T follicular helper cell (primary cell): ENCODE measurements around the gene ZNF106.

Source experiments
- DNase-seq: peaks from one replicate; pipeline ENCODE4 v3.0.0-alpha.2; 2020; ENCODE audit warnings: low read depth

ZNF106 gene

GRCh38 chr15:42405863-42406482, 85.0 kb downstream of the ZNF106 start:
- DNase-seq = no peak

GRCh38 chr15:42404461-42405235, 86.3 kb downstream of the ZNF106 start:
- no peak for DNase-seq

GRCh38 chr15:42403389-42403788, 87.6 kb downstream of the ZNF106 start:
- no peak for DNase-seq

- DNase-seq = no peak
These were observed 88.3 kb downstream of the ZNF106 start for GRCh38 chr15:42402455-42403205.

- DNase-seq = no peak
These were observed 89.1 kb downstream of the ZNF106 start for GRCh38 chr15:42401544-42402454.

GRCh38 chr15:42395838-42396237, 95.1 kb downstream of the ZNF106 start:
- DNase-seq = no peak

GRCh38 chr15:42394106-42394505, 96.8 kb downstream of the ZNF106 start:
- no peak for DNase-seq

- DNase-seq = no peak
These were observed 98.5 kb downstream of the ZNF106 start for GRCh38 chr15:42392309-42393024.

- DNase-seq = no peak
These were observed 103.3 kb downstream of the ZNF106 start for GRCh38 chr15:42387603-42388002.

- DNase-seq = no peak
These were observed 104.8 kb downstream of the ZNF106 start for GRCh38 chr15:42385980-42386700.

GRCh38 chr15:42385206-42385979, 105.5 kb downstream of the ZNF106 start:
- DNase-seq = no peak

- no peak for DNase-seq
These were observed 106.3 kb downstream of the ZNF106 start for GRCh38 chr15:42384597-42384996.

GRCh38 chr15:42378011-42378410, 112.9 kb downstream of the ZNF106 start:
- DNase-seq = no peak

GRCh38 chr15:42375941-42376340, 115.0 kb downstream of the ZNF106 start:
- no peak for DNase-seq

- DNase-seq = no peak
These were observed 115.7 kb downstream of the ZNF106 start for GRCh38 chr15:42375252-42375651.

- no peak for DNase-seq
These were observed 116.1 kb downstream of the ZNF106 start for GRCh38 chr15:42374810-42375209.

- no peak for DNase-seq
These were observed 117.0 kb downstream of the ZNF106 start for GRCh38 chr15:42373936-42374335.

GRCh38 chr15:42373274-42373673, 117.7 kb downstream of the ZNF106 start:
- no peak for DNase-seq

GRCh38 chr15:42371096-42371495, 119.8 kb downstream of the ZNF106 start:
- DNase-seq = no peak

- DNase-seq = no peak
These were observed 122.8 kb downstream of the ZNF106 start for GRCh38 chr15:42368096-42368495.
